Prostate gland (tissue), 2 donors: ENCODE measurements around the gene POU2AF3. TPM values are rescaled to one million over a fixed set of nuclear protein-coding genes. Genes with fewer than 3 reads are reported as not detected.

Experiments used
- DNase-seq: peaks from one replicate; pipeline ENCODE4 v3.0.0-alpha.2; 2019; ENCODE audit warnings: low spot score
- H3K27ac ChIP-seq, 2 donors: fragments of 200-600 bp; sonication (generic); 2 replicates each; pipeline ENCODE4 v1.5.1; 2017 to 2019
- H3K27me3 ChIP-seq: fragments of 200-600 bp; sonication (generic); replicated peaks from 2 replicates; pipeline ENCODE4 v1.5.1; 2019; ENCODE audit not compliant: insufficient read depth
- H3K36me3 ChIP-seq, 2 donors: fragments of 200-600 bp; sonication (generic); 1 replicate in 1 of 2; 2 replicates in 1 of 2; pipeline versions ENCODE4 v1.5.1 to v1.8.1; 2017 to 2019
- H3K4me1 ChIP-seq: fragments of 200-600 bp; sonication (generic); replicated peaks from 2 replicates; pipeline ENCODE4 v1.5.1; 2019
- H3K4me3 ChIP-seq, 2 donors: fragments of 200-600 bp; sonication (generic); 2 replicates each; pipeline ENCODE4 v1.5.1; 2017 to 2019
- H3K9me3 ChIP-seq: fragments of 200-600 bp; sonication (generic); 2 replicates; pipeline ENCODE4 v1.5.1; 2017
- POLR2A ChIP-seq: fragments of 450-650 bp; IDR thresholded peaks from one replicate; pipeline ENCODE4 v1.6.1; 2016; ENCODE audit warnings: antibody characterized with exemption, mild to moderate bottlenecking
- POLR2AphosphoS5 ChIP-seq: sonication (generic); formaldehyde crosslinking; IDR thresholded peaks from one replicate; pipeline ENCODE4 v1.6.1; 2017; ENCODE audit warnings: antibody characterized with exemption
- WGBS: methylation state at CpG from one replicate; pipeline ENCODE4 v1.1.5; 2018; 5-methylcytosine and 5-hydroxymethylcytosine counted together
- intact Hi-C: fragments of 100-400 bp; cut with DNase I; formaldehyde crosslinking; loops from one replicate; pipeline ENCODE4 v1.14.2; 2022
- total RNA-seq, 2 donors: library from RNA; depleted of rRNA; stranded (reverse); fragments of >200 nt; gene quantifications; one replicate each; pipeline ENCODE4 v1.1.0, GENCODE V29; 2016
- TF ChIP-seq, protein P1 (sequence below), 4 experiments: fragments of 200-600 bp in 2 of 4; fragments of 450-650 bp in 2 of 4; sonication (generic) in 2 of 4; IDR thresholded peaks; 1 replicate in 3 of 4; 2 replicates in 1 of 4; pipeline ENCODE4 v1.5.1; 2016 to 2019; ENCODE audit warnings: antibody characterized with exemption in 4 of 4, mild to moderate bottlenecking in 2 of 4, moderate library complexity in 2 of 4

The POU2AF3 gene
- total RNA-seq, 2 donors from 2014 or later: 7.7 to 9.5 TPM

DNA sequence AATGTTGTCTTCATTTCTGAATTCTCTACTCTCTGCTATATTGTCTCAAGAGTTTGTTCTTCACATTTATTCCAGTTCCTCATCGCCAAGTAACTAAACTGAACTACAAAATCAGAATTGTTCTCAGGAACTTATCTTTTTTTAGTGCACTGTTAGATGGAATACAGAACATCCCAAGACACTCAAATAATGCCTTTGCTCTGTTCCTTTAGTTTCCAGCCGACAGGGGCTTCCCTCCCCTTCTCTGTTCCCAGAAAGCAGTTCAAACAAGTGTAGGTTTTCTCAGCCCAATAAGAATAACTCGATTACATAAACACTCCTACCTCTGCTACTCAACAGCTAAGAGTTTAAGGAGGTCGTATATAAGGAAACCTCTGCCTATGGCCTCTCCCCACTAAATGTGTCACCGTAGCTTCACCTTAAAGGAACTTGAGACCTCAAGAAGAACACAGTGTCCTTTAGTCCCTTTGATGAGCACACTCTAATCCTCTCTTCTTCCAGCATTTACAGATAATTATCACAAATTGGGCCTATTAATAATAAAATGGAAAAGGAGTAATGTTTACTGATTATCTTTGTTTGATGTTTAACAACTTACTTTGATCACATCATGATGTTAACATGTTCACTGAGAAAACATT, 6.9 kb downstream of the POU2AF3 start:
- H3K4me3 ChIP-seq: peak overlapping the region in 1 of 2 donors; percentile 1
- no peaks in the 10 kb centered on the region for H3K4me1 ChIP-seq
- H3K27ac ChIP-seq: peak overlapping the region; percentile 55 to 64
- intact Hi-C loops: no loop called here
- H3K9me3 ChIP-seq: no peaks in the 10 kb centered on the region
- no peaks in the 10 kb centered on the region for H3K36me3 ChIP-seq
- no peaks in the 10 kb centered on the region for H3K27me3 ChIP-seq
- WGBS: 23% methylated on average over 5 of the region's 5 CpGs
- no peak for DNase-seq
- TF ChIP-seq POLR2AphosphoS5 (no peak), POLR2A (no peak)
- TF ChIP-seq, protein P1, sequence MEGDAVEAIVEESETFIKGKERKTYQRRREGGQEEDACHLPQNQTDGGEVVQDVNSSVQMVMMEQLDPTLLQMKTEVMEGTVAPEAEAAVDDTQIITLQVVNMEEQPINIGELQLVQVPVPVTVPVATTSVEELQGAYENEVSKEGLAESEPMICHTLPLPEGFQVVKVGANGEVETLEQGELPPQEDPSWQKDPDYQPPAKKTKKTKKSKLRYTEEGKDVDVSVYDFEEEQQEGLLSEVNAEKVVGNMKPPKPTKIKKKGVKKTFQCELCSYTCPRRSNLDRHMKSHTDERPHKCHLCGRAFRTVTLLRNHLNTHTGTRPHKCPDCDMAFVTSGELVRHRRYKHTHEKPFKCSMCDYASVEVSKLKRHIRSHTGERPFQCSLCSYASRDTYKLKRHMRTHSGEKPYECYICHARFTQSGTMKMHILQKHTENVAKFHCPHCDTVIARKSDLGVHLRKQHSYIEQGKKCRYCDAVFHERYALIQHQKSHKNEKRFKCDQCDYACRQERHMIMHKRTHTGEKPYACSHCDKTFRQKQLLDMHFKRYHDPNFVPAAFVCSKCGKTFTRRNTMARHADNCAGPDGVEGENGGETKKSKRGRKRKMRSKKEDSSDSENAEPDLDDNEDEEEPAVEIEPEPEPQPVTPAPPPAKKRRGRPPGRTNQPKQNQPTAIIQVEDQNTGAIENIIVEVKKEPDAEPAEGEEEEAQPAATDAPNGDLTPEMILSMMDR (IDR thresholded peaks at IDR 0.05): no peak

DNA sequence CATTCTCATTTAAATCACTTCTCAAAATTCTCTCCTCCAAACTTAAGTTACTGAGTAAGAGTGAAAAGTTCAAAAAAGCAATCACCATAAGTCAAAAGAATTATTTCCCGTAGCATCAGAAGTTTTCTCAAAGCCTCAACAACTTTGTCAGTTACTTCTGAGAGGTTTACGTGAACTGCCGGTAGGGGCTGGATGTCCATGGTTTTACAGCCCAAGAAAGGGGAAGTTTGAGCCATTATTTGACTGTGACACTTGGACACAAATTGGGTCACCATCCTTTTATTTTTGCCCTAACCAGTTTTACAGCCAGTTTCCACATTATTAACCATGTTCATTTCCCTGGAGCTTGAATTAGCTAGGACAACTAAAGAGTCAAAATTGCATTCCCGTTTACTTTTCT, 7.5 kb downstream of the POU2AF3 start:
- 26% methylated on average over 4 of the region's 4 CpGs for WGBS

DNA sequence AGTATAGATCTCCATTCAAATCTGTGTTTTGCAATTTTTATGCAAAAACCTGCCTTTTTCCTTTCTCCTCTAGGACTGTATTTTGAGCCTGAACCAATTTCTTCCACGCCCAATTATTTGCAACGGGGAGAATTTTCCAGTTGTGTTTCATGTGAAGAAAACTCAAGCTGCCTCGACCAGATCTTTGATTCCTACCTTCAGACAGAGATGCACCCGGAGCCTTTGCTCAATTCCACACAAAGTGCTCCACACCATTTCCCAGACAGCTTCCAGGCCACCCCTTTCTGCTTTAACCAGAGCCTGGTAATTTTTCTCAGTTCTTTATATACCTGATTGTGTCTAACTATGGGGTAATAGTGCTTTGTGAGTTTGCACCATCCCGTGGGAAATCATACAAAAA, 8.0 kb downstream of the POU2AF3 start:
- Histone ChIP-seq H3K4me3 (no peak overlapping the region), H3K36me3 (no peaks in the 10 kb centered on the region), H3K4me1 (no peaks in the 10 kb centered on the region), H3K27me3 (no peaks in the 10 kb centered on the region), H3K27ac (peak overlapping the region; percentile 55 to 64), H3K9me3 (no peaks in the 10 kb centered on the region)
- intact Hi-C loops: no loop called here
- TF ChIP-seq, protein P1 (IDR thresholded peaks at IDR 0.05): no peak
- TF ChIP-seq POLR2AphosphoS5 (no peak), POLR2A (no peak)
- WGBS: 66% methylated on average over 5 of the region's 5 CpGs
- DNase-seq: no peak

More for the DNA sequence above, 7.5 kb downstream of the POU2AF3 start:
- Histone ChIP-seq H3K9me3 (no peaks in the 10 kb centered on the region), H3K36me3 (no peaks in the 10 kb centered on the region), H3K4me1 (no peaks in the 10 kb centered on the region), H3K27ac (peak overlapping the region; percentile 55 to 64), H3K4me3 (no peak overlapping the region), H3K27me3 (no peaks in the 10 kb centered on the region)
- intact Hi-C loops: no loop called here
- no peak for TF ChIP-seq POLR2A
- TF ChIP-seq, protein P1 (IDR thresholded peaks at IDR 0.05): peak in 1 of 4 experiments; percentile 9
- TF ChIP-seq POLR2AphosphoS5: no peak
- no peak for DNase-seq

DNA sequence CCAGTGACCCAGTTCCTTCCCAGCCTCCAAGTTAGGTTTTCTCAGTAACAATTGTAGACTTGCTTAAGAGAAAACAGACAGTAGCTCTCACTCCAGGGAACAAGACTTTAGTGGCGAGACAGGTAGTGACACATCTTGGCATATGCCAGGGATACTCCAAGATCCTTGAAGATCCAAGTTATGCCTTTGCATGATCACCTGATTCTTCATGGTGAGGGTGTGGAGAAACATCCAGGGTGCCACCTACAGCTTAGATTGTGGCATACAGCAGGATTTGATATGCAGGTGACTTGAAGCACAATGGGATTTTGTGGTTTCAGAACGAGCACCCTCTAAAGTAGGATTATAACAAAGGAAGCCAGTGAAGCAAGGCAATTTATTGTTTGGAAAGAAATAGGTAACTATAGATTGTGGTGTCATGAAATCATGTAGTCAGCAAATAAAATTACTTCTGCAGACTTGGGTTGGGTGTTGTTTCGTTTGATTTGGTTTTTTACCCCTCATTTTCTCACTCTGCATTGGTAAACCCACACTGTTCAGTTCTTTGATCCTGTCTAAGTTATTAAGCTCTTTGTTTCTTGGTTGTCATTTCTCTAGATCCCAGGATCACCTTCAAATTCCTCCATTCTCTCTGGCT, 9.2 kb downstream of the POU2AF3 start:
- Histone ChIP-seq H3K9me3 (no peaks in the 10 kb centered on the region), H3K36me3 (no peaks in the 10 kb centered on the region), H3K4me3 (no peak overlapping the region), H3K27me3 (no peaks in the 10 kb centered on the region), H3K27ac (peak overlapping the region in 1 of 2 donors; percentile 2), H3K4me1 (no peaks in the 10 kb centered on the region)
- intact Hi-C loops: no loop called here
- 68% methylated on average over 3 of the region's 3 CpGs for WGBS
- TF ChIP-seq POLR2A: no peak
- TF ChIP-seq POLR2AphosphoS5: no peak
- TF ChIP-seq, protein P1 (IDR thresholded peaks at IDR 0.05): no peak
- no peak for DNase-seq

DNA sequence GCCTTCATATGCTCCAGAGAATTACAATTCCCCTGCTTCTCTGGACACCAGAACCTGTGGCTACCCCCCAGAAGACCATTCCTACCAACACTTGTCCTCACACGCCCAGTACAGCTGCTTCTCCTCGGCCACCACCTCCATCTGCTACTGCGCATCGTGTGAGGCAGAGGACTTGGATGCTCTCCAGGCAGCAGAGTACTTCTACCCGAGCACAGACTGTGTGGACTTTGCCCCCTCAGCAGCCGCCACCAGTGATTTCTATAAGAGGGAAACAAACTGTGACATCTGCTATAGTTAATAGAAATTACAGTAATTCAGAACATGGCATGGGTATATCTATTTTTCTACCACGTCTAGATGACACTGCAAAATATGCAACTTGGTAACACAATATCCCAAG, 9.8 kb downstream of the POU2AF3 start:
- intact Hi-C loops: no loop called here
- H3K36me3 ChIP-seq: no peaks in the 10 kb centered on the region
- H3K27me3 ChIP-seq: no peaks in the 10 kb centered on the region
- H3K9me3 ChIP-seq: no peaks in the 10 kb centered on the region
- H3K4me3 ChIP-seq: no peak overlapping the region
- no peaks in the 10 kb centered on the region for H3K4me1 ChIP-seq
- peak overlapping the region in 1 of 2 donors; percentile 2 for H3K27ac ChIP-seq
- WGBS: 50% methylated on average over 7 of the region's 7 CpGs
- DNase-seq: no peak
- no peak for TF ChIP-seq POLR2AphosphoS5
- TF ChIP-seq, protein P1 (IDR thresholded peaks at IDR 0.05): no peak
- no peak for TF ChIP-seq POLR2A
